Stimulated activated CD4-positive, alpha-beta T cell treated with anti-CD3 and anti-CD28 coated beads, Interleukin-15, amount 100 ng/mL, for 1 hour (primary cell): ENCODE data around the gene DLST.

Source experiments
- DNase-seq, 2 donors: peaks; one replicate each; pipeline ENCODE4 v3.0.0-alpha.2; 2020; ENCODE audit warnings: low read depth in 1 of 2, low spot score in 1 of 2

The DLST gene

GRCh38 chr14:74893614-74894091 is 11.9 kb downstream of the DLST start:
- no peak for DNase-seq

GRCh38 chr14:74896400-74896799 is 14.7 kb downstream of the DLST start:
- DNase-seq = no peak

- no peak for DNase-seq
Measured at GRCh38 chr14:74897642-74898041, 15.9 kb downstream of the DLST start.

DNA sequence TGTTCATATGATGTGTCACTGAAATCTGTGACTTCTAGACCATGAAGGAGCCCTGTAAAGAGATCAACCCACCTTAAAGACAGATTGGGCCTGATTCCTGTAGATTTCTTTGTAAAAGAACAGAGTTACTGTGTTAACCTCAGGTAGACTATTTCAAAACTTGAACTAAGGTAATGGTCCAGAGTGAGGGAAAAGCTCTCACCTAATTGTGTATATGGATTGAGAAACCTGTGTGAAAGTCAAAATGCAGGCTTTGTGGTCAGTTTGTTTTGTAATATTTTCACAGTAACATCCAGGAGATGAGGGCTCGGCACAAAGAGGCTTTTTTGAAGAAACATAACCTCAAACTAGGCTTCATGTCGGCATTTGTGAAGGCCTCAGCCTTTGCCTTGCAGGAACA is 16.4 kb downstream of the DLST start:
- no peak for DNase-seq

DNA sequence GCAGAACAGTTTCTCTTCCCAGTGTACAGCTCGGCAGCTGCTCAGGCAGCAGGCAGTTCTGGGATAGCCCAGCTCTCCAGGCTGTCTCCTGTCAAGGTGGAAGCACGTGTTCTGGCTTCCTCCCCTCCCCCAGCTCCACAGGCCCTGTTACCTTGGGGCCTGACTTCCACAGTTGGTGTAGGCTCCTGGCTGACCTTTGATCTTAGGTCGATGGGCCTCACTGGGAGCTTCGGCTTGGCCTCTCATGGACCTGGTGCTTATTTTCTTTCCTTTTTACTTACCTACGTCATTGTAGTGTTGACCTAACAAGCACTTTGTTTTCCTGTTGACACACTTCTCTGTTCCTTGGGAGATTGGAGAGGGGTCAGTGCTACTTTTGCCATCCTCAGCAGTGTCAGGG is 17.0 kb downstream of the DLST start:
- no peak for DNase-seq

DNA sequence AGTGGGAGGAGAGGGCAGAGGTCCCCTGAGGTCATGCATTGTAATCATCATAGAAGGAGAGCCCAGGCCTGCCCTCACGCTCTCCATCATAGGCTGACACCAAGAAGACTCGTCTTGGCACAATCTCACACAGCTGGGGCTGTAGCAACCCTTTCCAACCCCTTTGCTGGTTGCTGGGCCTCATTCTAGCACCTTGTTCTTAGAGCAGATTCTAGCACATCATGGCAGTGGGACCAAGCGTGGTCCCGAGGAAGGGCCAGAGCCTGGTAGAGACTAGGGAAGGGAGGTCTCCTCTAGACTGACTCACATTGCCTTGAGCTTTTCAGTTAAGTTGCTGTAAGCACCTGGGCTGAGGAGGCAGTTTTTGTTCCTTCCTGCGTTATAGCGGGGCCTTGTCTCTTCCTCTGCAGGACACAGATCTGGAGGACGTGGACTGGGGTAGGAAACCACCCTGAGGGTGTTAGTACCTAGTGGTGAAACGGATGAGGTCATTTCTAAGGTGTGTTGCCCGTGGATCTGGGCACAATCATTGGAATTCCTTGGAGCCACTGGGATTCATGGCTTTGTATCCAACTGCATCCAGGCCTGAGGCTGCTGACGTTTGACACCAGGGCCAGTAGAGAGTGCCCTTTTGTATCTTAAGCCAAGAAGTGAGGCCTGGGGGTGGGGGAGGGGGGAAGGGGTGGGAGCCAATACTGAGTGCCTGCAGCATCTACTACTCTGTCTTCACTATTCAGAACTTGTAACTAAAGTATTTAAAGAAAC is 21.4 kb downstream of the DLST start:
- no peak for DNase-seq

DNA sequence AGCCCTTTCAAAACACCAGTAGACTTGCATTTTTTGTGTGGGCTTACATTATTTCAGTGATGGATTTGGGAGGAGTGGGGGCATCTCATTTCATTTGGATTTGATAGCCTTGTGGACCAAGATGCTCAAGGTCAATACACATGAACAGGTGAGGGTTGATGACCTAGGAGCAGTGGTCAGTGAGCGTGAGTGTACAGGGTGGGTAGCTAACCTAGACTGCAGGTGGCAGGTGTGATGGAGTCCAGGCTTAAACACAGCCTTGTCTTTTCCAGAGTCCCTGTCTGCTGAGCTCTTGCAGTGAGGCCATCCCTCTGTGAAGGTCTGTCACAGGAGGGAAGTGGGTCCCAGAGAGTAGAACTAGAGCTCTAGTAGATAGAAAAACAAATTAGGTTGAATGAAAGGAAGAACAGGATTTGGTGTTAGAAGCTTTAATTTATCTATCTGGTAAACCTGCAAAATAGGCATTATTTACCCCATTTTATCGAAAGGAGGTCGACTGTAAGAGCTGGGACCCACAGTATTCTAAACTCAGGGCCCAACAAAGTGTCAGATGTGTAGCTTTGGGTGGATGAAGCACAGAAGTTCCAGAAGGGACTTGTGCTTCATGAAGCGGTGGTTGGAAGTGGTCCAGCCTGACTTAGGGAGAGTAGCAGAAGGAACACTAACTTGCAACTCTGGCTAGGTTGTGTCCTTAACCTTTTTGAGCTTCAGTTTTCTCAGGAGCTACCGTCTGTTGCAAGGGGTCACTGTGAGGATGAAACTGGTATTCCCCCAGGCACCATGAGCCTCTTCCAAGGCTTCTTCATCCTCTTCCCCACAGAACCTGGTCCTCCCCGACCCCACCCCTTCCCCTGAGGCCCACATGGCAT is 23.2 kb downstream of the DLST start:
- no peak for DNase-seq

- DNase-seq = peak; percentile 57 to 69
Measured at GRCh38 chr14:74905595-74906142, 24.0 kb downstream of the DLST start.

DNA sequence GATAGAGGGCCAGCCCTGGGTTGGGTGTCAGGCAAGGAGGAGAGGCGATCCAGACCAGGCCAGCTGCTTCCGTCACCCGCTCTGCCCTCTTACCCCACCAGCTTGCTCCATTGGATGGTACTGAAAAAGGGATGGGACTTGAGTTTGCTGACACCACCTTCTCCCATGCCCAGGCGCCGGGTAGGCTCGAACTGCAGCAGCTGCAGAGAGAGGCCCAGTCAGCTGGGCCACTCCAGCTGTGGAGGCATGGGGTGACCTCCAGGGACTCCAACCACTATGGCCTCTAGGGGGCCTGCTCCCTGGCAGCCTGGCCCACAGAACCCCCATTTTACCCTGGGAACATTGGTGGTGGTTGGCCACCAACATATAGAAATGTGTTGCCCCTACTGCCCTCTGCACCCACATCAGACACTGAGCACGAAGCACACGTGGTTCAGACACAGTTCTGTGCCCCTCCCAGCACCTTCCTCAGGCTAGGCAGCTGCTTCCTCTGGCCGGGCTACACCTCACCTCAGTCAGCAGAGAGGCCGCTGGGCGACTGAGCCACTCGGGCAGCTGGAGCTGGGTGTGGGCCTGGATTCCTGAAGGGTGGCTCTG is 25.3 kb downstream of the DLST start:
- no peak for DNase-seq

GRCh38 chr14:74907744-74908143 is 26.0 kb downstream of the DLST start:
- no peak for DNase-seq

GRCh38 chr14:74908861-74909341 is 27.2 kb downstream of the DLST start:
- no peak for DNase-seq

- no peak for DNase-seq
Measured at GRCh38 chr14:74909501-74909900, 27.8 kb downstream of the DLST start.

DNA sequence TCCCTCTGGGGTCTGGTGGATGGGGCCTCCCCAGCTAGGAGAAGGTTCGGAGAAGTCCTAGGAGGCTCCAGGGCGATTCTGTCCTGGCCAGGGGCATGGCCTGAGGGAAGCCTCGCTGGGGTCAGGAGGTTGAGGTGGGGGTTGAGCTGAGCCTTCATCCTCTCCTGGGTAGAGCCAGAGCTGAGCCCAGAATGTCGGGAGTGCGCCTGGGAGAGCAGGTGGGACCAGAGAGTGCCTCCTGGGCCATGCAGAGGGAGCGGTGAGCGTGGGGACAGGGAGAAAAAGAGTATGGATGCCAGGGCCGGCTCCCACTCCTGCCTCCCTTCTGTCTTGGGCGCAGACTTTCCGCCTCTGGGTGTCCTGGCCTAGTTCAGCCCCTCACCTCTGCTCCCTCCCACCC is 28.2 kb downstream of the DLST start:
- no peak for DNase-seq

GRCh38 chr14:74910556-74910955 is 28.8 kb downstream of the DLST start:
- no peak for DNase-seq

DNA sequence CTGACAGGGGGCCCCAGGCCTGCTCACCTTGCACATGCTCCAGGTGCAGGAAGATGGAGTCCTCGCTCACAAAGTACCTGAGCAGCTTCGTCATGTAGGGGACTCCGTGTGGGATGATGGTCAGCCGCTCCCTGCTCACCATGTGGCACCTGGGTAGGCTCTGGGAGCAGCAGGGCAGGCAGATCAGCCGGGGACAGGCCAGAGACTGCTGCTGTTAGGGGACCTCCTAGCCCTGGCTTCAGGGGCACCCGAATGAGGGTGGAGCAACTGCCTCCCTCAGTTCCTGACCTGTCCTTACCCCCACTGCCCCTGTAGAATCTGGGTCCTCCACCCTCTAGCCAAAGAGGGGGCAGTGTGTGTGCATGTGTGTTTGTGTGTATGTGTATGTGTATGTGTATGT is 29.5 kb downstream of the DLST start:
- no peak for DNase-seq

DNA sequence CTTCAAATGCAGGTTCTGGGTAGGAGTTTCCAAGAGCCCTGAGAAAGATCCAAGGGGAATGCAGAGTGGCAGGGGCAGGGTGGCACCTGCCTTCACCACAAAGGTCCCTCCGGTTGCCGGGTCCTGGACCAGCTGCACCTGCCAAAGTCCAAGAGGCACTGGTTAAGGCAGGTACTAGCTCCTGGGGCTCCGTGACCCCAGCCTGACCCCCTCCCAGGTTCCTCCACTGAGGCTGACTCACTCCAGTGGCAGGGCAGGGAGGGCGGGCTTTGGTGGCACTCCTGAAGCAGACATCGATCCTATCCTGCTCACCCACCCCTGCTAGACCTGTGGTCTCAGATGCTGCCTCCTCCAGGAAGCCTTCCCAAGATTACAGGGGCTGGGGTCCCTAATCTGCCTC is 30.0 kb downstream of the DLST start:
- DNase-seq = no peak

GRCh38 chr14:74912111-74912510 is 30.4 kb downstream of the DLST start:
- no peak for DNase-seq

DNA sequence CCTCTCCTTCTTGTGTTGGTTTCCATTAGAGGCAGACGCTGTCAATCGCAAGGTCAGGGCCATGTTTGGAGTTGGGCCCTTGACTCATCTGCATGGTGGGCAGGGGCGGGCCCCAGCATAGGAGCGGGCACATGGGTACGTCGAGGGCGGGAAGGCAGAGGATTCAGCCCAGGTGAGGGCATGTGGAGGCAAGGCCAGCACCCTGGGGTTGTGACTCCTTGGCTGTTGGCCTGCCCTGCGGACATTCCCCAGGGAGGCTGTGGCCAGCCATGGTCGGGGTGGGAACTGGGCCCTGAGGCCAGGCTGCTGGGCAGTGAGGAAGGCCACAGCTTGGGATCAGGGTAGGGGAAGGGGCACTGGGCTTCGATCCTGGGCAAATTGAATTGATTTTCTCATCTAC is 31.1 kb downstream of the DLST start:
- no peak for DNase-seq

- DNase-seq = no peak
Measured at GRCh38 chr14:74913393-74913910, 31.7 kb downstream of the DLST start.

DNA sequence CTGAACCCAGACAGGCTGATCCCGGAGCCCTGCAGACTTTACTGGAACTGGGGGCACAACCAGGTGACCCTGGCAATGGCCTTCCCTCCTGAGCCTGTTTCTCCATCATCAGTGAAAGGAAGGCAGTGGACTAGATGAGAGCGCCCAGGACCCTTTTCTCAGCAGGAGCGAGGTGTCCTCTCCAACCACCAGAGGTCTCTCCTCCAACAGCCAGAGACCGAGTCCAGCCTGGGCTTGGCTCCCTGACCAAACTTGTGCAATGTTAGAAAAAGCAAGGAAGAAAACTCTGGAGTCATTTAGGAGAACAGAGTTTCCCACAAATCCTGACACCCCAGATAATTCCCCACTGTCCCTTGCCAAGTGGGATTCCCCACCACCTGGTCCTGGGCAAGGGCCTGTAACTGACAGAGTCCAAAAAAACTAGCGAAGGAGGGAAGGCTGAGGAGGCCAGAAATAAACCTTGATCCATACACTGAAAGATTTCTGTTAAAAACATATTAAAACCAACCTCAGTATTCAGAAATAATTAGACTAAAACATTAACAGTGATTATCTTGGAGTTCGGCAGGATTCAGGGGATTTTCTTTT is 32.4 kb downstream of the DLST start:
- no peak for DNase-seq

- DNase-seq = no peak
Measured at GRCh38 chr14:74915426-74915825, 33.7 kb downstream of the DLST start.
